ENCODE results near the gene IGF2. TPM values are rescaled to one million over a fixed set of nuclear protein-coding genes. Genes with fewer than 3 reads are reported as not detected.

The IGF2 gene
- total RNA-seq, 1 donor from 2014 or later: not detected

DNA sequence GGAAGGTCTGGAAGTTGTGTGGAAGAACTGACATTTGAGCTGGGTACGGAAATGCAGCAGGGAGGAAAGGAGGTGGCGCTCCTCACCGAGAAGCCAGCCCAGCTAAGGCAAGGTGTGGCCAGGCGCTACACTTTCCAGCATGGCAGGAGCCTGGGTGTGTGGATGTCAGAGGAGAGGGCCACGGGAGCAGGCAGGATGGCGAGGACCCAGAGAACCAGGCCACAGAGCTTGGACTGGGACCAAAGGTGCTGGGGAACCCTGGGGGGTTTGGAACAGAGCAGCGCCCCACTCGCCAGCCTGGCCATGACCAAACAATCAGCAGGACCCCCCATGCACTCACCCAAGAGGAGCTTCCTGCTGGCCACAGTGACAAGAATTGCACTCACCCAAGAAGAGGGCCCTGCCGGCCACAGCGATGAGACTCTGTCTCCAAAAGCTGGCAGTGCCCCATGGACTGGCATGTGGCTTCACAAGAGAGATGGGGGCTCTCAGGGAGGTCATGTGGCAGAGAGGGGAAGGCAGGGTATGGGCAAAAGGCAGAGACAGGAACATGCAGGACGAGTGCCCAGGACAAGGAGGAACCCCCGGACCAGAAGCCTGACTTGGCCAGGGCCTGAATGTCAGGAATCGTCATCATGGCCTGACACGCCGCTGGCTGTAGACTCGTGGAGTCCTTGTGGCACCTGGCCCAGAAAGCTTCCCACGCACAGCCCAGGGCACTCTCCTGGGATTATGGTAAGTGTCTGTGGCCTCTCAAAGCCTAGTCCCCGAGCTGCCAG lies 45.4 kb downstream of the IGF2 start:
- intact Hi-C loops (cut with micrococcal nuclease): no loop called here

DNA sequence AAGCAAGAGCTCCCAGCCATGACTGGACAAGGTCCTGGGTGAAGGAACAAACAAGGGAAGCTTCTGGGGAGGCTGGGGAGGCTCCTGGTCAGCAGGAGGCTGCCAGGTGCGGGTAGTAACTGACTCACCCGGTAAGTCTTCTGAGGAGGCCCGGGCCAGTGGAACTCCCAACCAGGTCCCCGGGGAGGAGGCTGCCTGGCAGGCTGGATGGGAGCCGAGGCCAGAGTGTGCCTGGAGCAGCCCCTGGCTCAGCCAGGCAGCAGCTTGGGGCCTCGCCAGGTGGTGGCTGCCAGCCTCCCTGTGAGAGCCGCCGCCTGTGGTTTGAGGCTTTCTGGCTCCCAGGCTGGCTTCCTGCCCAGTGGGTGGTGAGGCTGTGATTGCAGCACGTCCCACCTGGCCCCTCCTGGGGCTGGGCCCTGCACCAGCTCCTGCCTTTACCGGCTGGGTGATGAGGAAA lies 46.2 kb downstream of the IGF2 start:
- intact Hi-C loops (cut with micrococcal nuclease): no loop called here

DNA sequence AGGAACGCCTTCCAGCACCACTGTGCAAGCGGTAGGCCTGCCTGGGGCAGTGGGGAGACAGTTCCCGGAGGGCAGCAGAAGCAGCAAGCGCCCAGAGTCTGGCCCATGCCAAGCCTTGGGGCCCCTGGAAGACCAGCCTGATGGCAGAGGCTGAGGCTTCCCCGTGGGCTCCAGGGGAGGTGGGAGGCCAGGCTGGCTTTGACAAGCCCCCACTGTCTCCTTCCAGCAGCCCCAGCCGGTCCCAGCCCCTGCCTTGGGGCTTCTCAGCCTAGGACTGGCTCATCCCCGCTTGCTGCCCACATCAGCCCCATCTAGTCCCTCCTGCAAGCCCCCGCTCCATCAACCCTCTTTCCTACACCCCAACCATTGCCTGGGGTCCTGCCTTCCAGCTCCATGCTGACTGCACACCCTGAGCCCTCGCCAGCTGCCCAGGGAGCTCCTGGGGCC lies 46.7 kb downstream of the IGF2 start:
- intact Hi-C loops (cut with micrococcal nuclease): no loop called here

- intact Hi-C loops (cut with micrococcal nuclease): no loop called here
Observed at GRCh38 chr11:2091786-2092463, 47.3 kb downstream of the IGF2 start.

- intact Hi-C loops (cut with micrococcal nuclease): no loop called here
Observed at GRCh38 chr11:2091112-2091746, 48.0 kb downstream of the IGF2 start.

- intact Hi-C loops (cut with micrococcal nuclease): no loop called here
Observed at GRCh38 chr11:2090172-2091111, 48.7 kb downstream of the IGF2 start.

- intact Hi-C loops (cut with micrococcal nuclease): no loop called here
Observed at GRCh38 chr11:2089536-2090165, 49.5 kb downstream of the IGF2 start.

DNA sequence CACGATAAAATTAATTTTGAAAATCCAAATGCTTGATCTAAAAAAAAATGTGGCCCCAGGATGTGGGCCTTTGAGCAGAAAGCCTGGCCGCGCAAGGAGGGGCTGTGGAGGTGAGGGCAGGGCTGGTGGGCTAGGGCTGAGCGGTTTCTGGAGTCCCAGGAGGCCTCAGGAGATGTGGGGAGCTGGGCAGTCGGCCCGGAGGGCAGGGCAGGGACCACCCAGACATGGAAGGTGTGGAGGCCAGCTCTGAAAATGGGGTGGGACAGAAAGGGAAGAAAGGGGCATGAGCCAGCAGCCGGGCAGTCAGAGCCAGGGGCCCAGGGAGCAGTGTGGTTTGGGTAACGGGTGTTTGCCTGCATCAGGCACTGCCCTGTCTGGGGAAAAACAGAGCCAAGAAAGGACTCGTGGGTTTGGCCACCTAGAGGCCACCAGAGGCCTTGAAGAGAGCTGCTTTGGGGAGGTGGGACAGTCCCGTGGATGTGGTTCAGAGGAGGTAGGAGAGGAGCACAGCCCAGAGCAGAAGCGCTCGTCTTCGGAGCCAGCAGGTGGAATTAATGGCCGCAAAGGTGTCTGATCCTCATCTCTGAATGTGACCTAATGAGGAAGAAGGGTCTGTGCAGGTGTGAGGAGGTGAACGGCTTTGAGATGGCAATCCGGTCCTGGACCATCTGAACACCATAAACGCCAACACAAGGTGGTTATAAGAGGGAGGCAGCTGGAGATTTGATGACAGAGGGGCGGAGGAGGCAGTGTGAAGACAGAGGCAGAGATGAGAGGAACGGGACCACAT lies 50.2 kb downstream of the IGF2 start:
- intact Hi-C loops (cut with micrococcal nuclease): no loop called here

- intact Hi-C loops (cut with micrococcal nuclease): no loop called here
Observed at GRCh38 chr11:2088284-2088683, 50.9 kb downstream of the IGF2 start.

DNA sequence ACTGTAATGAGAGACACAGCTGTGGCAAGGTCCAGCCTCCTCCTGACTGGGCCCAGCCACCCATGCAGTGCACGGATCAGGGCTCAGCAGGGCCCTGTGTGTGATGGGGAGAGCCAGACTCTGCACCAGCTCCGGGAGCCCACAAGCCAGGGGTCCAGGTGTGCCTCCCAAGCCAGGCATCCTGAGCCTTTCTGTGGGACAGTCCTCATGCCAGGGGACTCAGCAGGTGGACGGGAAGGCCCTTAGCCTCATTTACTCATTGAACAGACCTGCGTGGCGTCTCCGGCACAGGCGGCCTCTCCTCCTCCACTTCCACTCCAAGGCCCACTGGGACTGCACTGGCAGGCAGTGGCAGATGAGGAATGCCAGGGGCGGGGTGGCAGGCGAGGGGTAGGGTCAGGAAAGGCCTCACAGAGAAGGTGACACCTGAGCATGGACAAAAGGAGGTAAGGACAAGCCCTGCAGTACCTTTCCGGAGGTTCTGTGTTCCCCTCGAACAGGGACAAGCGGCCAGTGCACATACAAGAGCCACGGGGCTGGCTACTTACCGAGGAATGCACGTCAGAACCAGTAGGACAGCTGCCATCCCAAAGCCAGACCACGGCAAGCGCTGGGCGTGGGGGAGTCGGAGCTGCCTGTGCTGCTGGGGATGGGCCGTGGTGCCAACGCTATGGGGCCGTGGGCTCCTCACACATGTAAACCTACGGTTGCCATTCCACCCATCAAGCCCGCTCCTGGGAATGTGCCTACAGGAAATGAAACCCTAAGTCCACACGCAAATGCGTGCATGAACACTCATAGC lies 52.7 kb downstream of the IGF2 start:
- intact Hi-C loops (cut with micrococcal nuclease): no loop called here

GRCh38 chr11:2085251-2086066 lies 53.7 kb downstream of the IGF2 start:
- intact Hi-C loops (cut with micrococcal nuclease): no loop called here

DNA sequence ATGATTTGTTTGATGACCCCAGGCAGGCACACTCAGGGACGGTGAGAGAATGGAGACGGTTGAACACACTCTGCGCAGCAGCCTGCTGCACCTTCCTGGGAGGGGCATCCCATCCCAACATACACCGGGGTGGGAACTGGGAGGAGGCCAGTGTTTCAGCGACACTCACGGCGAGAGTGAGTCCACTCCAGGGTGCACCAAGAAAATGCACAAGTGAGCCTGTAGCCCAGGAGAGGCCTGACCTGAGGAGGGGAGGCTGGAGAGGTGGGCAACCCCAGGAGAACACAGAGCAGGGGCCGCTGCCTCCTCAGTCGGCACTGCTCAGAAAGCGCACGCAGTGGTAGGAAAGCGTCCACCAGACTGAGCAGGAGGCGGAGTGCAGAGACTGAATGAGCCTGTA lies 54.5 kb downstream of the IGF2 start:
- intact Hi-C loops (cut with micrococcal nuclease): no loop called here

Other genes with a start within 250 kb of the IGF2 start
- gene PRR33, start 247.5 kb downstream of the IGF2 start, total RNA-seq: not detected in 2 replicates
- gene TNNT3, start 219.7 kb downstream of the IGF2 start, total RNA-seq: 4.9 and 7.3 TPM in 2 replicates
- 71.6 and 73.8 TPM in 2 replicates for gene MRPL23, start 192.1 kb downstream of the IGF2 start, total RNA-seq
- not detected in 2 replicates for gene H19, start 141.5 kb downstream of the IGF2 start, total RNA-seq
- not detected in 2 replicates for gene INS, start 21.8 kb upstream of the IGF2 start, total RNA-seq
- not detected in 2 replicates for gene TH, start 32.4 kb upstream of the IGF2 start, total RNA-seq
- 0.09 and 0.11 TPM in 2 replicates for gene ASCL2, start 131.2 kb upstream of the IGF2 start, total RNA-seq
- 39.5 and 40.8 TPM in 2 replicates for gene C11orf21, start 162.5 kb upstream of the IGF2 start, total RNA-seq
- 52.3 and 54.2 TPM in 2 replicates for gene TSPAN32, start 162.6 kb upstream of the IGF2 start, total RNA-seq
- 149 and 156 TPM in 2 replicates for gene CD81, start 237.9 kb upstream of the IGF2 start, total RNA-seq

All from T-helper 2 cell treated with Interferon-gamma antibody and Interleukin-4, amounts not matched to agents 100 ng/mL and 5 ng/mL, for 36 hours (primary cell).